Measurements from ENCODE around the gene PTPRK. TPM values are rescaled to one million over a fixed set of nuclear protein-coding genes. Genes with fewer than 3 reads are reported as not detected.
"Not testable (repeated sequence)": the region's sequence is repeated elsewhere in the genome, so short reads cannot be mapped to it uniquely, and the experiment has no call there.

PTPRK gene
- total RNA-seq, 4 donors from 2014 or later = 26.7 to 47.5 (median 41.4) TPM

DNA sequence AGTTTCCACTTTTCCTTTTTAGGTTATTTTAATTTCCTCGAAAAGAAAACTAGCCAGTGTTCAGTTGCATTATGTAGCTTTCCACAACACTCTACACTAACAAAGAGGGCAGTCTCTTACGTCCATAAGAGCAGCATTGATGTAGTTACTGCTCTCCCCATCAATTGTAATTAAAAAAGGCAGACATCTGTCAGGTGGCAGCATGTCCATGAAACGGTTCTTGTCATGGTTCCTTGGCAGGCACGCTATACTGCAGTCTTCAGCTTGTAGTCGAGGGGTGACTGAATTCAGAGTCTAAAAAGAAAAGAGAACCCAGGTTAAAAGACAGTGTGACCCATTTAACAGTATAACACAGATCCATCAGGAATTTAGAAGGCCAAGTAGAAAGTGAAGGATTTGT is 539.4 kb downstream of the PTPRK start:
- intact Hi-C loops (cut with DNase I; ENCODE audit: low total_unique reads) = loop anchor here (5.0 kb wide), 1 partner anchor 966 kb away; no protein-coding TSS in a partner anchor
- DNase-seq (ENCODE audit: low spot score in 2 of 2) = no peak
- no peak for TF ChIP-seq CTCF (IDR thresholded peaks at IDR 0.05)
- TF ChIP-seq POLR2A (IDR thresholded peaks at IDR 0.05) = no peak
- 87 to 88% methylated on average over 5 of the region's 5 CpGs for WGBS, 2 donors
- H3K4me3 ChIP-seq (ENCODE audit: low read depth, poor library complexity, severe bottlenecking) = no peak overlapping the region

DNA sequence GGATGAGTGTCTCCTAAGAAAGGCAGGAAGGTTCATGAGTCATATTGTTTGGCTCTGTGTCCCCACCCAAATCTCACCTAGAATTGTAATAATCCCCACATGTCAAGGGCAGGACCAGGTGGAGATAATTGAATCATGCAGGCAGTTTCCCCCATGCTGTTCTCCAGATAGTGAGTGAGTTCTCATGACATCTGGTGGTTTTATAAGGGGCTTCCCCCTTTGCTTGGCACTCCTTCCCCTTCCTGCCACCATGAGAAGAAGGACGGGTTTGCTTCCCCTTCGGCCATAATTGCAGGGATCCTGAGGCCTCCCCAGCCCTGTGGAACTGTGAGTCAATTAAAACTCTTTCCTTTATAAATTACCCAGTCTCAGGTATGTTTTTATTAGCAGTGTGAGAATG is 542.2 kb downstream of the PTPRK start:
- H3K4me3 ChIP-seq (ENCODE audit: low read depth, poor library complexity, severe bottlenecking); DNase-seq (ENCODE audit: low spot score in 2 of 2); intact Hi-C loops (cut with DNase I; ENCODE audit: low total_unique reads): not testable (repeated sequence)
- 71 to 85% methylated on average over 2 of the region's 2 CpGs for WGBS, 2 donors

- TF ChIP-seq POLR2A (IDR thresholded peaks at IDR 0.05) (no peak), CTCF (IDR thresholded peaks at IDR 0.05) (no peak)
- no peak for DNase-seq (ENCODE audit: low spot score in 2 of 2)
- intact Hi-C loops (cut with DNase I; ENCODE audit: low total_unique reads) = no loop called here
- no peak overlapping the region for H3K4me3 ChIP-seq (ENCODE audit: low read depth, poor library complexity, severe bottlenecking)
- 94 to 97% methylated on average over 4 of the region's 4 CpGs for WGBS, 2 donors
These were observed 543.6 kb downstream of the PTPRK start for GRCh38 chr6:127976796-127977195.

DNA sequence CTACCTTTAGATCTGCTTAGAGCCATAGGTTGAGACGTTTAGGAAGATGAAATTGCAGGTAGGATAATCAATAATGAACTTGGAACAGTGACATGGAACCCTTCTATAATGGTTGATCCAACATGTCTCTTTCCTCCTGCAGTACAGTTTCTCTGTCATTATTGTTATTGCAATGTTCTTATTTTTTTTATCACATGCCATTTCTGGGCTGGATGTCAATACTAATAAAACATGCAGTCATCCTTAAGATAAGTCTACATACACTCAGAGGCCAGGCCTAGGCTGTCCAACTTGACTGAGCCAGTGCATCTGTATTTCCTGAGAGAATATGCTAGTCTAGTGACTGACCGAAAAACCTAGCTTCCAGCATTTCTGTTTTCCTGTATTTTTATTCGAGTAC is 544.3 kb downstream of the PTPRK start:
- intact Hi-C loops (cut with DNase I; ENCODE audit: low total_unique reads) = no loop called here
- no peak for DNase-seq (ENCODE audit: low spot score in 2 of 2)
- 81 to 85% methylated on average over 3 of the region's 3 CpGs for WGBS, 2 donors

DNA sequence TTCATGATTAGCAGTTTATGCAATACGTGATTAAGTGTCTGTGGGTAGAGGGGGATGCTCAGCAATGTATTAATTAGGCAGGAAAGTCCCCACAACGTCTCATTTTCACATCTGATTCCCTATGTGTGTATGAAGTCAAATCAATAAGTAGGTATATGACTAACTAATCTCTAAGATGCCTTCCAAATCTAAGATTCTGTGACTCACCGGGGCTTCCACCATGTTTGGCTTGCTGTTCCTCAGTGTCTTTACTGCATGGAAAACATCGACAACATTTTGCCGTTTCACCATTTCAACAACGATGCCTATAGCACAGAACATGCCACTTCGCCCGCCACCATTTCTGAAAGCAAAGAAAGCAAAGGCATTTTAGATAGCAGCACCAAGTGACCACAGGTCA is 547.6 kb downstream of the PTPRK start:
- WGBS, 2 donors = 93 to 96% methylated on average over 8 of the region's 8 CpGs
- DNase-seq (ENCODE audit: low spot score in 2 of 2) = no peak
- no peak for TF ChIP-seq CTCF (IDR thresholded peaks at IDR 0.05)
- TF ChIP-seq POLR2A (IDR thresholded peaks at IDR 0.05) = no peak
- intact Hi-C loops (cut with DNase I; ENCODE audit: low total_unique reads) = no loop called here
- H3K4me3 ChIP-seq (ENCODE audit: low read depth, poor library complexity, severe bottlenecking) = no peak overlapping the region

More for the DNA sequence above, 544.3 kb downstream of the PTPRK start:
- no peak overlapping the region for H3K4me3 ChIP-seq (ENCODE audit: low read depth, poor library complexity, severe bottlenecking)
- no peak for TF ChIP-seq CTCF (IDR thresholded peaks at IDR 0.05)
- TF ChIP-seq POLR2A (IDR thresholded peaks at IDR 0.05) = no peak

- 62 to 85% methylated on average over 4 of the region's 4 CpGs for WGBS, 2 donors
- no peak for DNase-seq (ENCODE audit: low spot score in 2 of 2)
- TF ChIP-seq POLR2A (IDR thresholded peaks at IDR 0.05) = no peak
- TF ChIP-seq CTCF (IDR thresholded peaks at IDR 0.05) = no peak
- H3K4me3 ChIP-seq (ENCODE audit: low read depth, poor library complexity, severe bottlenecking) = no peak overlapping the region
- intact Hi-C loops (cut with DNase I; ENCODE audit: low total_unique reads) = no loop called here
These were observed 548.4 kb downstream of the PTPRK start for GRCh38 chr6:127971945-127972391.

Measured in lower leg skin (tissue), 4 donors.